ENCODE measurements around the gene KRTAP5-2.

KRTAP5-2 gene

DNA sequence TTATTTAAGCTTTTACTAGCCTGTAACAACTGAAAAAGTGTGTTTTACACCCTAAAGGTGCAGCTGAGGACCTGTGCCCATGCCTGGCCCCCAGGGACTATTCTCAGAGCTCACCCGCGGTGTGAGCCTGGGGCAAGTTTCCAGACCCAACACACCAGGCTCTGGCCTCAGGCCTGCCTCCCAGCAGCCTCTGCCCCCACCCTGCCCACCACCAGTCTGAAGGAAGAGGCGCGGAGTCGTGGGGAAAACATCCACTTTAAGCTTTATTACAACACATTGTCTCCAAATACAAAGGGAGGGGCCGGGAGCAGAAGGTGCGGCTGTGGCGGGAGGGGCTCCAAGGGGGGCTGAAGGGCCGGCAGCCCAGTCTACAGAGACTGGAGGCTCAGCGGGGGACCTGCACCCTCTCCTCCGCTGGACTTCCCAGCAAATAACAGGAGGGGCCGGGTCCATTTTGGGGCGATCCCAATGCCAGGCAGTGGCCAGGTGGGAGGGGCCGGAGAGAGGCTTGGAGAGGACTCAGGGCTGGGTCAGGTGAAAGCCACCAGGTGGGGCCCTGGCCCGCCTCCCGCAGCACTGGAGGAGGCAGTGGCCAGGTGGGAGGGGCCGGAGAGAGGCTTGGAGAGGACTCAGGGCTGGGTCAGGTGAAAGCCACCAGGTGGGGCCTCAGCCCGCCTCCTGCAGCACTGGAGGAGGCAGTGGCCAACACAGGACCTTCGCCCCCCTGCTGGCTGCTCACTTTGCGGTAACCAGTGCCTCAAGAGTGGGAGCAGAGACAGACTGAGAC, 44.1 kb downstream of the KRTAP5-2 start:
- no peak for DNase-seq

DNA sequence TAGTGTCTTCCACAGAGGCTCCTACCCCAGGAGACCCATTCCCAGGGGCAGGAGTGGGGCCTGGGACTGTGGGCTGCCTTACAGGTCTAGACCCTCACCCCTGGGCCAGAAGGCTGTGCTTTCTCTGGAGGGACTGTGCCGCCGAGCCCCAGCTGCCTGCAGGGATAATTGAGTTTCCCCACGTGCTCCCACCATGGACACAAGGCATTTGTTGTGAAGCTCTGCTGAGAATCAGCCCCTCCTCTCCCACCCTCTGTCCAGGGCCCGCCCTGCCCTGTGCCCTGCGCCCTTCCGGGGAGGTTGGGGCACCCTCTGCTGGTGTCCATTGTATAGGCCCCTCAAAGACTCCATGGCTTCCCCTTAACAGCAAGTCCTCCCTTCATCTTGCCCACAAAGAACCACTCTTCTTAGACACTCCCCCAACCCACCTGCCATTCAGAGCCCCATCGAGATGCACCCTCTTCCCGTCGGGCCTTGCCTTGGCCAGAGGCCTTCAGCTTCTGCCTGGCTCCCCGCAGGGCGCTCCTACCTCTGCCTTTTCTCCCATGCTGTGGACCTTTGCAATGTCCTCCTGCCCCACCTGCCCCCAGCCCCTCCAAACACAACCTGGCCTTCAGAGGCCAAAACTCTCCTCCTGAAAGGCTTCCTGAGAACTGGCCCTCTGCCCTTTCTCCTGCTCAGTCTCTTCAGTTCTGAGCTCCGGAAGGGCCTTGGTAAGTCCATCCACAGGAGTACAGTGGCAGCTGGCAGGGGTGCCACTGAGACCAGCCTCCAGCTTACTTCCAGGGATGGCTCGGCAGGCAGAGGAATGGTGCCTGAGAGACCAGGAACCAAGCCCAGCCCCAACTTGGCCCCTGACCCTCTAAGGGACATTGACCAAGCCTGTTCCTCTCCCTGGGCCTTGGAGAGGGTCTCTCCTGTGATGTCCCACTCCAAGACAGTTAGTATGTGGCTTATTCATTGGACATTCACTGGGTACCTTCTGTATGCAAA, 48.5 kb downstream of the KRTAP5-2 start:
- no peak for DNase-seq

DNA sequence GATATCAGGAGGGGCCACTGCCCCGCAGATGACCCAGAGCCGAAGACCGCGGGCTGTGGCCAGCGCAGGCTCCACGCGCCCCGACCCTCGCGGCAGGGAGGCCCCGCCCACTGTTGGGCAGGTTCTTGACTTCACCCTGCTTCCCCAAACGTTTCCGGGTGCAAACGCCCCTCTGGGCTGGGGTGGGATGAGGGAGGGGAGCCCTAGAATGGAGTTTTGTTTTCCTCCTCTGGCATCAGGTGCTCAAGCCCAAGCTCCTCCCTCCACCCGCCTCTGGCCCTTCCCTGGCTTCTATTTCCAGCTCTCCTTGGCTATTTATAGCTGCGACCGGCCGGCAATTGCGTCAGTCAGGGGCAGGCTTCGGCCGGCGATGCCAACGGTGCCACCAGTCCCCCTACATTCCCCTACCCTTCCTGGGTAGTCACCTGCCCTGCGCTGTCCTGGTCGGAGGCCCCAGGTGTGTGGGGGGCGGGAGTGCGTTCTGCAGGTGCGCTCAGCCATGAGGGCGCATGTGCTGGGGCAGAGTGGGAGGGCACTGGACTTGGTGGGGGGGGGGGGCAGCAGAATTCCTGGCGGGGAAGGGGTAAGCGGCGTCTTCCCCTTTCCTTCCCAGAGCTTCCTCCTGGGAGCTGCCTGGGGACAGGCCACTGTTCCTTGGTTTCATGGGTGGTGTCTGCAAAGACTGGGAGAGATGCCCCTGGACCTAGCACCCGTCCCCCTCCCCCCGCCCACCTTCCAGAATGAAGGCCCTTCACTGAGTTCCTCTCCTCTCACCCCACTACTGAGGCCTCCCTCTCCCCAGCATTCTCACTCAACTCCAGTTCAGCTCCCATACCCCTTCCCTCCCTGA, 49.6 kb downstream of the KRTAP5-2 start:
- DNase-seq = peak; percentile 9

DNA sequence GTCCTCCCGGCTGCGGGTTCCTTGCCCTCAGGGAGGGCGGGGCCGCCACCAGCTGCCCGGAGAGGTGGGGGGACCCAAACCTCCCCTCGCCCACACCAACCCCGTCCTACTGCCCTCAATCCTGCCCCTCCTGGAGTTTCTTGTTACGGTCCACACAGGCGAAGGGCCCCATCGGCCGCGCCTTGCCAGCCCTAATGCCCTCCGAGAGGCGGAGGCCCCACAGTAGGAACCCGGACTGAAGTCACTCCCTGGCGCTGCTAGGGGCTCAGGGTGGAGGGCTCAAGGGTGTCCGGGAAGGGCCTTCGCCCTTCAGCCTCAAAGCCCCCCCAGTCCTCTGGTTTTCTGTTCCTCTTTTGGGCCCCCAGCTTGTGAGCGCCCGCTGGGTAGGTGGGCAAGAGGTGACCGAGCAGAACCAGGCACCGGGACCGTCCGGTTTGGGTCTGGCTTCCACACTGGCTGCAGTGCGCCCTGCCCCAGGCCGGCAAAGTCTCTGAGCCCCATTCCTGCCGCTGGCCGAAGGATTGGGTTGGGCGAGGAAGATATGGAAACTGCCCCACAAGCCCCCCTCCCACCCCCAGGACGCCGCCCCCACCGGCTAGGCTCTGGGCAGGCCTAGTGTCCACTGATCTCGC, 50.5 kb downstream of the KRTAP5-2 start:
- no peak for DNase-seq

Data from kidney glomerular epithelial cell (primary cell).